ENCODE results near the gene SUSD3. TPM values are rescaled to one million over a fixed set of nuclear protein-coding genes. Genes with fewer than 3 reads are reported as not detected.

Gene SUSD3
- total RNA-seq, 1 experiment from 2014 or later = 11.9 TPM

- TF ChIP-seq AFF4 (CRISPR knock-in tag; IDR thresholded peaks at IDR 0.05; ENCODE audit: borderline replicate concordance) = no peak
- no peak for TF ChIP-seq FOXP1 (CRISPR knock-in tag; IDR thresholded peaks at IDR 0.05; ENCODE audit: borderline replicate concordance)
- TF ChIP-seq E2F1 (CRISPR knock-in tag; IDR thresholded peaks at IDR 0.05) = no peak
- POLR2A ChIA-PET = interaction anchor here (1.1 kb wide), 1 partner anchor 11 kb away, joined by 4 read pairs; the partner anchor contains the start of gene NINJ1
- Mint-ChIP-seq H3K27ac (no peak overlapping the region), H3K27me3 (ENCODE audit: low read depth) (no peaks in the 10 kb centered on the region), H3K36me3 (peaks cover 7% of the 10 kb centered on the region), H3K4me1 (peaks cover 20% of the 10 kb centered on the region), H3K9me3 (no peaks in the 10 kb centered on the region), H3K4me3 (no peak overlapping the region)
- DNase-seq (ENCODE audit: low spot score) = no peak
- ATAC-seq = no peak
- CTCF ChIA-PET = no interaction called here
These were observed 64.3 kb downstream of the SUSD3 start for GRCh38 chr9:93122721-93123221.

- peaks cover 7% of the 10 kb centered on the region for H3K36me3 Mint-ChIP-seq
- DNase-seq (ENCODE audit: low spot score) (no peak), ATAC-seq (no peak)
- TF ChIP-seq HMGXB4 (CRISPR knock-in tag; IDR thresholded peaks at IDR 0.05) (no peak), FOXP4 (CRISPR knock-in tag; IDR thresholded peaks at IDR 0.05) (no peak), FOXP1 (CRISPR knock-in tag; IDR thresholded peaks at IDR 0.05; ENCODE audit: borderline replicate concordance) (no peak), RELA (CRISPR knock-in tag; IDR thresholded peaks at IDR 0.05; ENCODE audit: borderline replicate concordance) (no peak), KAT7 (CRISPR knock-in tag; IDR thresholded peaks at IDR 0.05; ENCODE audit: borderline replicate concordance) (no peak), IRF1 (CRISPR knock-in tag; IDR thresholded peaks at IDR 0.05) (no peak), PREB (CRISPR knock-in tag; IDR thresholded peaks at IDR 0.05; ENCODE audit: borderline replicate concordance) (no peak), ATF2 (CRISPR knock-in tag; IDR thresholded peaks at IDR 0.05; ENCODE audit: borderline replicate concordance, low read depth) (no peak), ERG (CRISPR knock-in tag; IDR thresholded peaks at IDR 0.05) (no peak), ZNF138 (CRISPR knock-in tag; conservative IDR thresholded peaks at IDR 0.05) (no peak), RORB (CRISPR knock-in tag; IDR thresholded peaks at IDR 0.05) (no peak), GRHL2 (CRISPR knock-in tag; IDR thresholded peaks at IDR 0.05; ENCODE audit: insufficient replicate concordance, severe bottlenecking) (no peak), NR2C2 (CRISPR knock-in tag; IDR thresholded peaks at IDR 0.05) (no peak), ZNF121 (CRISPR knock-in tag; IDR thresholded peaks at IDR 0.05) (no peak), MLX (CRISPR knock-in tag; IDR thresholded peaks at IDR 0.05) (no peak), CREB1 (CRISPR knock-in tag; IDR thresholded peaks at IDR 0.05) (no peak)
- H3K27ac Mint-ChIP-seq = no peak overlapping the region
- no peaks in the 10 kb centered on the region for H3K9me3 Mint-ChIP-seq
- H3K27me3 Mint-ChIP-seq (ENCODE audit: low read depth) = no peaks in the 10 kb centered on the region
- ChIA-PET CTCF (no interaction called here), POLR2A (no interaction called here)
- H3K4me1 Mint-ChIP-seq = peaks cover 20% of the 10 kb centered on the region
- no peak overlapping the region for H3K4me3 Mint-ChIP-seq
These were observed 65.2 kb downstream of the SUSD3 start for GRCh38 chr9:93123561-93124283.
